H1 (cell line): ENCODE data around the gene SH3RF3. TPM values are rescaled to one million over a fixed set of nuclear protein-coding genes. Genes with fewer than 3 reads are reported as not detected.

ENCODE experiments used
- BACH1 ChIP-seq: IDR thresholded peaks from 2 replicates; pipeline ENCODE4 v1.6.1; 2012; ENCODE audit warnings: low read length, improper control_type of control experiment
- CHD7 ChIP-seq: fragments of 300-600 bp; sonication (generic); IDR thresholded peaks from 2 replicates; pipeline ENCODE4 v1.7.1; 2012; ENCODE audit warnings: low read length, moderate library complexity, mild to moderate bottlenecking, inconsistent platforms; ENCODE audit not compliant: insufficient replicate concordance
- SP1 ChIP-seq: IDR thresholded peaks from 2 replicates; pipeline ENCODE4 v1.6.1; 2011; ENCODE audit warnings: low read depth, low read length
- SP2 ChIP-seq: IDR thresholded peaks from 2 replicates; pipeline ENCODE4 v1.6.1; 2012; ENCODE audit warnings: mild to moderate bottlenecking, low read length, inconsistent platforms
- polyA plus RNA-seq, 7 experiments: library from polyadenylated mRNA; depleted of rRNA in 3 of 7; stranded (reverse) in 5 of 7; unstranded in 2 of 7; fragments of >200 nt in 5 of 7; fragments of 200-250 nt in 2 of 7; gene quantifications; 1 replicate in 5 of 7; 2 replicates in 1 of 7; 4 replicates in 1 of 7; pipeline versions ENCODE4 v1.2.1 to v1.2.3, GENCODE V29; 2011 to 2013; ENCODE audit warnings: missing spikeins in 2 of 7, mixed read lengths in 2 of 7
- total RNA-seq: library from RNA; stranded (reverse); fragmentation: NEBNext Ultra II Directional; extraction: Animal tissue kit (Norgen Biotek cat#: 25700); gene quantifications from 2 replicates; pipeline ENCODE4 v1.2.1, GENCODE V29; 2021

The SH3RF3 gene
- total and polyA plus RNA-seq, 2 of the 8 experiments (the other 6 are each of a cell fraction or from before 2014, with no cell fraction given), result 0.11 to 0.65 TPM

DNA sequence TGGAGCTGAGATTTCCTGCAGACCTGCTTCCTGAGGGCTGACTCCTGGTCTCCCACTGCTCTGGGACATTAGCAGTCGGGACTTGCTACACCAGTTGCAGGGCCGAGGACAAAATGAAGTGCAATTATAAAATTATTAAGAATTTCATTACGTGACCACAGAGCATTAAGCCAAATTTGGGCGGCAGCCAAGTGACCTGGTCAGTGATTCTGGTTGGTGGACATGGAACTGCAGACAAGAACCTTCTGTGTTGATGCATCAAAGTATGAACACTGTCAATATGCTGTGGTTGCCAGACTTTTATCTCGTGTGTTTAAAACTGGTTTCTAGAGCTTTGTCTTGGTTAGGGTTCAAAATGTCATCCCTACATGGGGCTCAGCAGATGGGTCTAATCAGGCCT is 24.8 kb downstream of the SH3RF3 start (continued):
- TF ChIP-seq BACH1 (no peak), CHD7 (no peak), SP1 (no peak), SP2 (no peak)
